Activated CD8-positive, alpha-beta memory T cell treated with anti-CD3 and anti-CD28 coated beads for 24 hours (primary cell): ENCODE measurements around the gene STK16.
"Not testable (repeated sequence)": the region's sequence is repeated elsewhere in the genome, so short reads cannot be mapped to it uniquely, and the experiment has no call there.

Experiments
- DNase-seq: peaks from one replicate; pipeline ENCODE4 v3.0.0-alpha.2; 2020

Gene STK16

DNA sequence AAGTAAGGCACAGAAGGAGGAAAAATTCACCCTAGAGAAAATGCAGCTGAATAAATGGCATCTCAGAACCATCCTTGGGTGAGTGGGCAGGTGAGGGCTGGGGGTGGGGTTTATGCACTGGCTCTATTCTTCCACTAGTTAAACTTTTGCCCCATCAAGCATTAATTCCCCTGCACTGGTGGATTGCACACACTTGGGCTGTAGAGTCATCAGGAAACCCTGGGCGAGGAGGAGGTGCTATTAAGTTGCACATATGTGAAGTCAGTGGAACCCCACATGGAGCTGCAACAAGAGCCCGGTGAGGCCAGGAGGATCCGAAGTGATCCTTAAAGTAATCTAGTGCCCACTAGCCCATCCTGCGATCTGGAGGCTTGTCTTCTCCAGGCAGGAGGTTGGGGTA lies 27.1 kb downstream of the STK16 start:
- no peak for DNase-seq

DNA sequence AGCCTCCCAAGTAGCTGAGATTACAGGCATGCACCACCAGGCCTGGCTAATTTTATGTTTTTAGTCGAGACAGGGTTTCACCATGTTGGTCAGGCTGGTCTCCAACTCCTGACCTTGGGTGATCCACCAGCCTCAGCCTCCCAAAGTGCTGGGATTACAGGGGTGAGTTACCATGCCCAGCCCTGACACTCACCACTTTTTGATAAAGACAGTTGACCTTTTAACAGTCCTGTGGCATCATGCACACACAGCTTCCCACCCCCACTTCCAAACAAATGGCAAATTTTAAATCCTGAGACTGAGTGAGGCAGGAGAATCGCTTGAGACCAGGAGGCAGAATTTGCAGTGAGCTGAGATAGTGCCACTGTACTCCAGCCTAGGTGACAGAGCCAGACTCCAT lies 27.7 kb downstream of the STK16 start:
- no peak for DNase-seq

DNA sequence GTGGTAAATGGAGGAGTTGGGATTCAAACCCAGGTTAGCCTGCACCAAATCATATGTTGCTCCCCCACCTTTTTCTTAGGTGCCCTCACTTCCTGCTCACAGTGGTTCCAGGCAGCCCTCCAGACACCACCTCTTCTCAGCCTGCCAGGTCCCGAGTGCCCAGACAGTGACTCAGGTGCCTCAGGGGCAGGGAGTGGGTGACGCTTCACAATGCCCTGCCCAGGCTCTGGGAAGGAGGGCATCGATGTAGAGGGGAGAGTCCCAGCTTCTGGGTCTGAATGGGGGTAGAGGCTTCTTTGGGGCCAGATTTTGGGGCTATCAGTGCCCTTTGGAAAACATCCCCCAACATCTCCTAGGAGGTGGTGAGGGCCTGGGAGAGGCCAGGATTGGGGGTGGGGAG lies 28.7 kb downstream of the STK16 start:
- DNase-seq = no peak

DNA sequence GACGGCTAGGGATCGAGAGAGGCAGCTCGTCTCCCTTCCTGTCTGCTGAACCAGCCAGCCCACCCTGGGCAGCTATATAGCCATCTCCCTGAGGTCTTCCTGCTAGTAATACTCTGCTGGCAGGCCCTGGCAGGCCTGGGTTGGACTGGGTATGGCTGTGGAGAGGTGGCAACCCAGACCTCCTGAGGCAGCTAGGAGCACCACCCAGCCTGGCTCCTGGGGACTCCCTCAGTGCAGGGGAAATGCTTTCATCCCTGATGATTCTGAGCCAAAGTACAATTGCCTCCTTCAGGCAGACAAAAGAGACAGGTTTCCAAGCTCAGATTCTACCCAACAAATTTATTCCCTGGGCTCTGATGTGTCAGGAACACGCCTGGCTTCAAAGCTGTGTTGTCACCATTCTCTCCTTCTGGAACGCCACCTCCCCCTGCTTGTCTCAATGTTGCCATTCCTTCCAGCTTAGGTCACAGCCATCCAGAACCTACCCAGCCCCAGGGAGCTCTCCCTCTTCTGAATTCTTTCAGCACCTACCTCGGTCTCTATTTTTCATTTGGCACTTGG lies 29.2 kb downstream of the STK16 start:
- DNase-seq = no peak

DNA sequence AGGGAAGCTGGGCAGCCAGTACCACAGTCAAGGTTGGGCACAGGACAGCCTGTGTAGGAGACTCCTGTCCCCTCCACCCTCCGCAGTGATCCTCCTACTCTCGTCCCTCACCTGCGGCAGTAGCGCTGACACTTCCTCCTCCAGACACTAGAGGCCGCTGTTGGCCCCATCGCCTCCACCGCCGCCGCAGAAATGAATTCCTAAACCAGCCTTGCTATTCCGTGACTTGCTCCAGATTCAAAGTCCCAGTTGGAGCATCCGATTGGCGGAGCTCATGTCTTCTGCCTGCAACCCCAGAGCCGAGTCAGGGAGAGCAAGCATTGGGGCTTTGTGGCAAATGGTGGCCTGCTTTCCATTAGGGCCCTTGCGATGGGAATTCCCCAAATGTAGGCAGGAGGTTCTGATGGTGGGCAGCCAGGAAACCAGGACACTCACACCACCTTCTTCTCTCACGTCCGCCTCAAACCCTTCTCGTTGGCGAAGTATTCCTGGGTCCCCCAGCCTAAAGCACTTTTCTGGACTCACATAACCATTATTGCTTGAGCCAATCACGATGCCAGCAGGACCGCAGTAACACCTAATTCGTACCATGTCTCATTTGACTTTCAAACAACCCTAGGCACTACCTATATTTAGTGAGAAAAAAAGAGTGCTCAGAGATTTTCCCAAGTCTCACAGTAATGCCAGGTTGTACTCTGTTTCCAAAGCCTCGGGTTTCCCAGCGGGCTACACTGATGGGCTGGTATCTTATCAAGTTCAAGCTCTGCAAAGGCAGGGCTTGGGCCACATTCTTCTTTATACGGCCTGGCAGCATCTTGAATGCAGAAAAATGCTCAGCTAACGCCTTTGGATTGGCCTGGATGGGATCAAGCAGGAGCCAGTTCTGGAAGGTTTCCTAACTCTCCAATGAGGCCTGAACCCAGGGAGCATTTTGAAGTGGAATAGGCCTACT lies 32.7 kb downstream of the STK16 start:
- peak; percentile 92 for DNase-seq

DNA sequence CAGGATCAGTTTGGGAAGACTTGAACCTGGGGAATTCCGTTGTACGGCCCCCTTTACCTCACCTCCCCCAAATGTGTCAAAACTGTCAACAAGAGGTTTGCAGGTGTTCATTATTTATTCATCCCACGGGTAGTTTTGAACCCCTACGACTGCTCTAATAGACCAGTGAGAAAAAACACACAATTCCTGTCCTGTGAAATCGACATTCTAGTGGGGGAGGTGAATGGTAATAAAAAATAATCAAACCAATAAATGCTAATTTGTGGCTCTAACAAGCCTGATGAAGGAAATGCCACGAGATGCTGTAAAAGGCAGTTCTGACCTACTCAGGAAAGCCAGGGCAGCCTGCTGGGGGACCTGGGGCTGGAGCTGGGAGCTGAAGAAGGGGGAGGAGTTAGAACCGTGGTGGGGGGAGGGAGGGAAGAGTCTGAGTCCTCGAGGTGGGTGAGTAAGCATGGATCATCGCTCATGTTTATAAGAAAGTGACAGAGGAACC lies 33.4 kb downstream of the STK16 start:
- no peak for DNase-seq

DNA sequence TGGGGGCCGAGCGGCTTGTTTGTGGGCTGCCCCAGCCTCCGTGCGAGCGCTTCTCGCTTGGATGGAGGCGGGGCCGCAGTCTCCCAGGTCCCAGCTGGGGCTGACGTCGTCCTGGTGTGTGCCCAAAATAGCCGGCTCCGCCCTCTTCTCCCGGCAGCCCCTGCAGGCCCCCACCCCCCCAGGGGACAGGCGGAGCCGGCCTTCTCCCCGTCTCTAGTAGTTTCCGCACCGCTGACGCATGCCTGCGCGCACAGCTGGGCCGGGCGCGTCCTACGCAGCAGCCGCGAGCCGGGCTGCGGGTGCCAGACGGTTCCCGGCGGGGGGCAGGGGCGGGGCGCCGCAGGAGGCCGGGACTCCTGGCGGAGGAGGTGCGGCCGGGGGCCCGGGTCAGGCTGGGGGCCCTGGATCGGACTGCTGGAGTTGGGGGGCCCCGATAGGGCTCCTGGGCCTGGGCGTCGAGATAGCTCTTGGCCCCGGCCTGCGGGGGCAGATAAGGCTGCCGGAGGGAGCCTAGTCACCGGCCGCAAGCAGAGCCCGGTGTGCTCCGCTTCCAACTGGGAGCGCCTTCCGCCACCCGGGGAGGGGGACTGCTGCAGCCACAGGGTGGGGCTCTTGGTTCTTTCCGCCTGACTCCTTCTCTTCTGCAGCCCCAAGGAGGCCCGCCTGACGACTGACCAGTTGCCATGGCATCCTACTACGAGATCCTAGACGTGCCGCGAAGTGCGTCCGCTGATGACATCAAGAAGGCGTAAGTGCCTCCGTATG lies 34.1 kb downstream of the STK16 start, which contains the start of gene DNAJB2:
Gene DNAJB2 (plus strand): TSS at position 216 of the 765 bp plus-strand sequence. CDS start 468 bp downstream, at position 684.
- peak; percentile 98 for DNase-seq

DNA sequence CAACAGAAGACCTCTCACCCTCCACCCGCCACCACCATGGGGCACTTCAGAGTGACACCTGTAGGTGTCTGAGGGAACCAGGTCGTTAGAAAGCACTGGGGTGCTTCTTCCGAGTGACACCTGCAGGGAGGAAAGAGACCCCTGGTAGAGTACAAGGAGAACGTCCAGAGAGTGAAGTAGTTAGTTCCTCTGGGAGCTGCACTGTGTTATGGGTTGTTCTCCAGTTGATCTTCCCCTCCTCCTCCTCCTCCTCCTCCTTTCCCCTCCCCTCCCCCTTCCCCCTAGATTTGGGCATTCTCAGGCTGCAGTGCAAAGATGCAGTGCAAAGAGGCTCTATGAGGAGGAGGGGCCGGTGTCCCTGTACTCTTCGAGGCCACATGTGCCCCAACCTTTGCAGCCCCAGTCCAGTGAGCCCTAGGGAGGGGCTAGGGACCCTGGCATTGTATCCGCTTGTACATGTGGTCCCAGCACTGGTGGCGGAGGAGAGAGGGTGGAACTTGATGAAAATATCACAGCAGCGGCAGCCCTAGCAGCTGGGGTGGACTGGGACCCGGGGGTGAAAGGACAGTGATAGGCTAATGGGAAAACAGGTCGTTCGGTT lies 34.7 kb downstream of the STK16 start:
- DNase-seq = no peak

DNA sequence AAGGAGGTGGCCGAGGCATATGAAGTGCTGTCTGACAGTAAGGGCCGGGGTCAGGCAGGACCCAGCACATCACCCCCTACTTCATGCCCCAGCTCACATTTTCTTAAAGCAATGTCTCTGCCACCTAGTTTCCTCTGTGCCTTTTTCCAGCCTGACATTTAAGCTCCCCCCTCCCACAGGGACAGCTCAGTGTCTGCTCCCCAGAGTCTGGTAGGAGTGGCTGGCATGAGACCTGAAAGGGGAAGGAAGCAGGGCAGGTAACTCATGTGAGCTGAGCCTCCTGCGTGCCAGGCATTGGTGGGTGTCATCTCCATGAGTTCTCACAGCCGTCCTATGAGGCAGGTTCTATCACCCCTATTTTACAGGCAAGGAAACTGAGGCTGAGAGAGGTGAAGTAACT lies 35.4 kb downstream of the STK16 start:
- DNase-seq = no peak

DNA sequence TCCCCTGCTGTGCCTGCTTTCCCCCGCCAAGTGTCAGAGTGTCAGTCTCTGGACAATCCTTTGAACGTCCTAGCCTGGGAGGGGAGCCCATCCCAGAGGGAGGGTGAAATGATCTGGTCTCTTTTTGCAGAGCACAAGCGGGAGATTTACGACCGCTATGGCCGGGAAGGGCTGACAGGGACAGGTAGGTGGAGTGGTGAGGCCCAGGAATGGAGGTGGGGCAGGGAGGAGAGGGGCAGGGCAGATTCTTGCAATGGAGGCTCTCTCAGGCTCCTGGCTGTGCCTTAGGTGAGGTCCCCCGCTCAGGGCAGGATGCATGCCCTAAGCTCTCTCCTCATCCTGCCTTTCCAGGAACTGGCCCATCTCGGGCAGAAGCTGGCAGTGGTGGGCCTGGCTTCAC lies 36.3 kb downstream of the STK16 start:
- DNase-seq = no peak

DNA sequence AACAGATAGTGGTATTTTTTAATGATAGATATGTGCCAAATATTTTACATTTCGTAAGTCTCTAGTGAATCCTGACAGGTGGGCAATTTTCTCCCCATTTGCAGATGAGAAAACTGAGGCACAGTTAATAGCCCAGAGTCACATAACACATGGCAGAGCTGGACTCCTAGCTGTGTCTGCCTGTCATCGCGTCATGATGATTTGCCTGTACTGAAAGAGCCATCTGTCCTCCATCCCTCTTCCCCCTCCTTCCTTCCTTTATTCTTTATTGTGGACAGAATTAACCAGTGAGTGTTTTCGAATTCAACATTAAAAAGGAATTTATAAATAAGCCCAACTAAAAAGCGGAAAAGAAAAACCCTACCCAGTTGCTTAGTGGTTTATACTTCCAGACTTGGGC lies 37.1 kb downstream of the STK16 start:
- no peak for DNase-seq

DNA sequence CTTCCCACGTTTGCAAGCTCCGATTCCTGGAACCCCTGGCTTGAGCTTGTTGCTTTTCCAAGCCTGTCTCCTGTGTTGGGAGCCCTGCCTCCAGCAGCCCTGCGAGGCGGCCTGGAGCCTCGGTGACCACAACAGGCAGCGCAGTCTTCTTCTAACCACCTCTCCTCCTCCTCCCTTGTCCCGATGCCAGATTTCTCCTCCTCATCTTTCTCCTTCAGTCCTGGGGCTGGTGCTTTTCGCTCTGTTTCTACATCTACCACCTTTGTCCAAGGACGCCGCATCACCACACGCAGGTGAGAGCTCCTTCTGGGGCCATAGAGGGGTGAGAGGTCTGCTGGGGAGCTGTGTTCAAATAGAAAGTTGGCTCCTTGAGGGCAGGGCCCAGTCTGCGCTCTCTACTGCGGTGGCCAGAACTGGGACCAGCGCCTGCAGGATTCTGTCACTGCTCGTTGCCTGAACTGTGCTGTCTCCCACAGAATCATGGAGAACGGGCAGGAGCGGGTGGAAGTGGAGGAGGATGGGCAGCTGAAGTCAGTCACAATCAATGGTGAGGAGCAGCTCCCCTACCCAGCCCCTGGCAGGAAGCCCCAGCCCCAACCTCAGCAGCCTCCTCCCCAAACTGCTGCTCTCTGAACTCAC lies 37.8 kb downstream of the STK16 start:
- no peak for DNase-seq

DNA sequence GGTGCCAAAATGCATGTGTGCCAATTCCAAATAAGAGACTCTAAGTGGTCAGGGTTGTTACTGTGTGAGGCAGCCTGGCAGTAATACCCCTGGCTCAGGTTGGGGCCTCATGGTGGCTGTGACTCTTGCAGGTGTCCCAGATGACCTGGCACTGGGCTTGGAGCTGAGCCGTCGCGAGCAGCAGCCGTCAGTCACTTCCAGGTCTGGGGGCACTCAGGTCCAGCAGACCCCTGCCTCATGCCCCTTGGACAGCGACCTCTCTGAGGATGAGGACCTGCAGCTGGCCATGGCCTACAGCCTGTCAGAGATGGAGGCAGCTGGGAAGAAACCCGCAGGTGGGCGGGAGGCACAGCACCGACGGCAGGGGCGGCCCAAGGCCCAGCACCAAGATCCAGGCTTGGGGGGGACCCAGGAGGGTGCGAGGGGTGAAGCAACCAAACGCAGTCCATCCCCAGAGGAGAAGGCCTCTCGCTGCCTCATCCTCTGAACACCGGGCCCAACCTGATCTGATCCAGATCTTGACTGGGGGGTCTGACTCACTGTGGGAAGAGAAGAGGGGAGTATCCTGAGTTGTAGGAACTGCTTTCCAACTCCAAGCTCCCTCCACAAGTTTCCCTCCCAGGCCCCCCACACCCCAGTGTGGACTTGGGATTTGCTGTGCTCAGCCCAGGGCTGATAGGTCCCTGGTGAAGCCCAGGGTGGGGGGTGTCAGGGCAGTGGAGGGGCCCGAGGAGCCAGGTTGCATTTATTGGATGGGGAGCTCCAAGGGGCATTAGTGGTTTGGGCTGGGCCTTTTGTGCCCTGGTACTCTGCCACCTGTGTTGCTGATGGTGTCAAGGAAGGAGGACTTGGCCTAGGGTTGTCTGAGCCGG lies 39.5 kb downstream of the STK16 start:
- no peak for DNase-seq

DNA sequence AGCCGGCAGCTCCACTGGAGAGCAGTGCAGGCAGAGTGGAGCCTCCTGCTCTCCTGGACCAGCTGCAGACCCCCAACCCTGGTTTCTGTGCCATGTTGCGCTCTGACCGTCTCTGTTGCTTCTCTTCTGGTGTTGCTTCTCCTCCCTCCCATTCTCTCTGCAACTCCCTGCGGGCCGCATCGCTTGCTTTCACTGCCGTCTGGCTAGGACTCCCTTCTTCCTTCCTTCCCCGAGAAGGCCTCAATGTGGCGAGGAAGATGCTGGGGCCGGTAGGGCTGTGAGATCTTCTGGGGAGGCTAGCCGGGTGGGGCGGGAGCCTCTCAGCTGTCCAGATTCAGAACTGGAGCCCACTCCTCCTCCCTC lies 40.1 kb downstream of the STK16 start:
- no peak for DNase-seq

DNA sequence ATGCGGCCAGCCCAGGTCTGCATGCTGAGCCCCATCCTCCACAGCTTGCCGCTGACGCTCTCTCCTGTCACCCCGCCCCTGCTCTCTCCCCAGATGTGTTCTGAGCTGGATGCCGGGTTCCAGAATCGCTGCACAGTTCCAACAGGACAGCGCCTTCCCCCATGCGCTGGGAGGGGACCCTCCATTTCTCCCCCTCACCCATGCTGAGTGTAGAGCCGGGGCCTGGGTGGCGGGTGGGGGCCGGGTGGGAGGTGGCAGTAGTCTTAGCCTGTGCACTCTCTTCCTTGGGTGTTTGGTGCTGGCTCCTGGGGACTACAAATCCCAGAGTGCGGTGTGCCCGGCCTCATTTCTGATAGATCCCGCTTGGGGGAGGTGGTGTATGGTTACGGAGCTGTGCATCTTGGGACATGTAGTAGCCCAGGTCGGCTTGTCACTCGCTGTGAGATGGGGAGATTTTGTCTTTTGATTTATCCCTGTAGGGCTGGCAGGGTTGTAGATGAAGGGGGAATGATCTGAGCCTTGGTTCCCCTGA lies 40.7 kb downstream of the STK16 start:
- DNase-seq = no peak

DNA sequence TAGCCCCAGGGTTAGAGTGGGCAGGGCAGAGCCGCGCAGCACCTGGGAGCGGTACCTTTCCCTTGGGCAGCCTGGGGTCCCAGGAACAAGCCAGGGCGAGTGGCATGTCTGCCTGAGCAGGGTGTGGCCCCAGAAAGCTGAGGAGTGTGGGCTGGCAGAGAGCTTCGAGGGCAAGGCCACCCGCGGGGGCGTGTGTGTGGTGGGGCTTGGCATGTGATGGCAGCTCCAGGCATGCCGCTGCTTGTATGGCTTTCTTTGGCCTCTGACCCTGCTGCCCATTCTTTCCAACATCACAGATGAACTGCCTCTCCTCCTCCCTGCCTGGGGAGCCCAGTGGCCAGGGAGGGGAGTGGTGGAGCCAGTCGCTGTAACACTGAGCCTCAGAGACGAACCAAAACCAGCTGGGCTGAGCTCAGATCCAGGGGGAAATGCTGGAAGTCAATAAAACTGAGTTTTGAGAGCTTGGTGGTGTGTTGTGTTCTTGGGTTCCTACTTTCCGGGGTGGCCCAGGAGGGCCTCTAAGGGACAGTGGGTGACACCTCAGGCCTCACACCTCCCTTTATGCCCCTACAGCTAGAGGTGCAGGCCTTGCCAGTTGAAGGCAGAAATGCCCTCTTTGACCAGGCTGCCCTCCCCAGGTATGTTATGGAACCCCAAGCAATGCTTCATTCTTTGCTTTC lies 41.3 kb downstream of the STK16 start:
- DNase-seq = no peak

DNA sequence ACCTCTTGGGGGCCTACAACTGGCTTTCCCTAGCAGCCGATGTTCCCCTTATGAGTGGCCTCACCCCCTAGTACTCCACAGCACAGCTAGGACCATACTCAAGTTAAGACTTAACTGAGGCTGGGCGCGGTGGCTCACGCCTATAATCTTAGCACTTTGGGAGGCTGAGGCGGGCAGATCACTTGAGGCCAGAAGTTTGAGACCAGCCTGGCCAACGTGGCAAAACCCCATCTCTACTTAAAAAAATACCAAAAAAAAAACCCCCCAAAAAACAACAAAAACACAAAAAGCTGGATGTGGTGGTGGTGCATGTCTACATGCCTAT lies 41.8 kb downstream of the STK16 start:
- DNase-seq = not testable (repeated sequence)

DNA sequence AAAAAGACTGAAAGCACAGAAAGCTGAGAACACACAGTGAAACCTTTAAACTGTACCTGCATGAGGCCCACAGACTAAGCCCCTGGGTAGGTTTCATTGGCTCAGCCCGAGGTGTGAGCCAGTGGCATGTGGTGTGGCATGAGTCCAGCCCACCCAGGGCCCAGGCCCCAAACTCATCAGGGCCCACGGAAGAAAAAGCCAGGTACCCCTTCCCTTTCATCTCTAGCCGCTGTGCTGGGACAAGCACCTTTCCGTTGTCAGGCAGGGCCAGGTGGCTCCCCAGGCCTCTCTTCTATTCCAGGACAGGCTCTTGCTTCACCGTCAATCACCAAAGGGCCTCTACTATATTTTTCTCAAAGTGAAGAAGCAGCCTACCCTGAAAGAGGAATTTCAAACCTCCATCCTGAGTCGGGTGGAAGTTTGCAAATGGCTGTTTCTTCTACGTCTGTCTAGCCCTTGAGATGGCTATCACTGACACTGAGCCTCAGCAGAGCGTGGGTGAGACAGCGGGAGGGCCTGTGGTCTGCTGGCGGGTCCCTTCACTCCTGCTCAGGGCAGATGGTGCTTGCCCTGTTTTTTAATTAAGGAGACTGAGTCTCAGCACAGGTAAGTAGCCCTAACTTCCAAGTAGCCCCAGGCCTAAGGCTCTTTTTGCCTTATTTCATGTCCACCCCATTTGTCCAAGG lies 42.4 kb downstream of the STK16 start:
- DNase-seq = no peak

DNA sequence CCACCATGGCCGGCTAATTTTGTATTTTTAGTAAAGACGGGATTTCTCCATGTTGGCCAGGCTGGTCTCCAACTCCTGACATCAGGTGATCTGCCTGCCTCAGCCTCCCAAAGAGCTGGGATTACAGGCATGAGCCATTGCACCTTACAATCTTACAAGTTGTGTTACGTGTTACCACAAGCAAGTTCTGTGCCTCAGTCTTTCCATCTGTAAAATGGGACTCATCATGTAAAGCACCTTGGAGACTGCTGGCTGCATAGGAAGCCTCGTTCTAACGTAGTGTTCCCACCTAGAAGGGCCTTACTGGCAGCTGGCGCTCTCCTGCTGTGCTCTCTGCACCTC lies 43.9 kb downstream of the STK16 start:
- DNase-seq = no peak
